ENCODE results near the gene MIXL1. TPM values are rescaled to one million over a fixed set of nuclear protein-coding genes. Genes with fewer than 3 reads are reported as not detected.
"Not testable (repeated sequence)": the region's sequence is repeated elsewhere in the genome, so short reads cannot be mapped to it uniquely, and the experiment has no call there.

MIXL1 gene
- polyA plus RNA-seq, 3 donors: not detected

GRCh38 chr1:226210571-226211176 lies 12.8 kb upstream of the MIXL1 start:
- 70 to 81% (median 81%) methylated on average over 7 of the region's 7 CpGs for WGBS, 3 donors
- H3K27ac ChIP-seq (ENCODE audit: low read depth, low read length): no peak overlapping the region

GRCh38 chr1:226211181-226211821 lies 12.2 kb upstream of the MIXL1 start:
- 72 to 89% (median 84%) methylated on average over 5 of the region's 5 CpGs for WGBS, 3 donors
- H3K27ac ChIP-seq (ENCODE audit: low read depth, low read length): no peak overlapping the region

GRCh38 chr1:226212545-226212944 lies 10.9 kb upstream of the MIXL1 start:
- 85 to 91% (median 87%) methylated on average over 8 of the region's 8 CpGs for WGBS, 3 donors
- H3K27ac ChIP-seq (ENCODE audit: low read depth, low read length): no peak overlapping the region

GRCh38 chr1:226215239-226215638 lies 8.2 kb upstream of the MIXL1 start:
- WGBS, 3 donors: 68 to 80% (median 77%) methylated on average over 5 of the region's 5 CpGs
- no peak overlapping the region for H3K27ac ChIP-seq (ENCODE audit: low read depth, low read length)

DNA sequence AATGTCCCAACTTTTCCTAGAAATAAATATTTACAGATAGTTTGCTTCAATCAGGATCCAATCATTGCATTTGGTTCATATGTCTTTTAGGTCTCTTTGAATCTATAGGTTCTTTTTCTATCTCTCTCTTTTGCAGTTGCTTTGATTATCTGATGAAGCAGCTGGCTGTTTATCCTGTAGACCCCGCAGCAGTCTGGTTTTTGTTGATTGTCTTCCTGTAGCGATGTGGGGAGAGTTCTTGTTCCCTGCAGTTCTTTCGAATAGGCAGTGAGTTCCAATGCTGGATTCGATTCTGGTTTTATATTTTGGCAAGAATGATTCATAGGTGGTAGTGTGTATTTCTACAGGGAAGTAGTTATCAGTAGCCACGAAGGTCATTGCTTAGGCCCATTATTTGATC lies 7.4 kb upstream of the MIXL1 start:
- no peak overlapping the region for H3K27ac ChIP-seq (ENCODE audit: low read depth, low read length)
- 50 to 60% (median 55%) methylated on average over 5 of the region's 5 CpGs for WGBS, 3 donors

DNA sequence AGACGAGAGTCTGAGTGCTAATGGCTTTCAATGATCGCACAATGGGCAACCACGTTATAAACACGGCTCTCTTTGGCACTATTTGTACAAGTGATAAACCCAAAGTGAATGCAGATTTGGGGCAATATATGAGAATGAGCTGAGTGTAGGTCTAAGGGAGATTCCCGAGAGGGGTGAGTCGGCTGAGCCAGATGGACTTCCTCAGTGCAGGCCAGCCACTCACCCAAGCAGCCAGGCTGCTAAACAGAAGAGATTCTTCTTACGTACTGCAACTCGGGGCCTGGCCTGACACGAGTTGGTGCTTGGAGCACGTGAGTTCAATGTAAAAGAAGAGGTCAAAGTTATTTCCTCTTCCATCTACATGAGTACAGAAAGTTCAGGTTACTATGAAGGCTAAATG lies 6.2 kb upstream of the MIXL1 start:
- 70 to 75% (median 72%) methylated on average over 10 of the region's 10 CpGs for WGBS, 3 donors
- no peak overlapping the region for H3K27ac ChIP-seq (ENCODE audit: low read depth, low read length)

DNA sequence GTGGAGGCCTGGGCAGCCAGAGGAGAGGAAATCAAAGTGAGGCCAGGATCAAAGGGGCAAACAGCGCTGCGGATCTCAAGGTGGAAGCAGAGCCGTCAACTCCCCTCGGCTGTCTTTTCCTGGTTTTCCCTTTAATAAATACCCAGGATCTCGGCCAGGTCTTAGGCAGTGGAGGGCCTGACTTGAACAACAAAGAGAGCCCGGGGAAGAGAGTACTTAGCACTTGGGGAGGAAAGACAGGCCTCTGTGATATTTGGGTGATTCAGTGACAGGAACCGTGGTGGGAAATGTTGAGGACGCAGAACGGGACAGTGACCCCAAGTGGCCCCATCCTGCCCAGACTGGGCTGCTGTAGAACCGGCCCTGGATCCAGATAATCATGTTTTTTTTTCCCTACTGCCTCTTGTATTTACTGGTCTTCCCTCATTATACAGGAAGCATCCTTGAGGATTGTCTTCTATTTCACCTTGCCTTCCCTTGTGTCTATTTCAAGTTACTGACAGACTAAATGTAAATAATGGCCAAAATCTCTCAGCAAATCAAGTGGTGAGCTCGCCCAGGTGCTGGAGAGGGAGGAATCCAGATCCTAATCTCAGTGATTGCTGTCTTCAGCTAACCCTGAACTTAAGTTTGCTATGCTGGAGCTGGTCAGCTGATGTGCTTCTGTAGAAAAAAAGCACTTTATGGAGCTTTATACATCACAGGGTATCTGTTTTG lies 2.8 kb upstream of the MIXL1 start:
- no peak overlapping the region for H3K27ac ChIP-seq (ENCODE audit: low read depth, low read length)
- WGBS, 3 donors: 57 to 69% (median 61%) methylated on average over 11 of the region's 11 CpGs

GRCh38 chr1:226222686-226223085 lies 778 bp upstream of the MIXL1 start:
- 92 to 95% (median 93%) methylated on average over 10 of the region's 10 CpGs for WGBS, 3 donors
- H3K27ac ChIP-seq (ENCODE audit: low read depth, low read length): no peak overlapping the region

GRCh38 chr1:226223786-226224244 lies 351 bp downstream of the MIXL1 start:
- H3K27ac ChIP-seq (ENCODE audit: low read depth, low read length): no peak overlapping the region
- WGBS, 3 donors: 1% methylated on average over 47 to 55 of the region's 55 CpGs

DNA sequence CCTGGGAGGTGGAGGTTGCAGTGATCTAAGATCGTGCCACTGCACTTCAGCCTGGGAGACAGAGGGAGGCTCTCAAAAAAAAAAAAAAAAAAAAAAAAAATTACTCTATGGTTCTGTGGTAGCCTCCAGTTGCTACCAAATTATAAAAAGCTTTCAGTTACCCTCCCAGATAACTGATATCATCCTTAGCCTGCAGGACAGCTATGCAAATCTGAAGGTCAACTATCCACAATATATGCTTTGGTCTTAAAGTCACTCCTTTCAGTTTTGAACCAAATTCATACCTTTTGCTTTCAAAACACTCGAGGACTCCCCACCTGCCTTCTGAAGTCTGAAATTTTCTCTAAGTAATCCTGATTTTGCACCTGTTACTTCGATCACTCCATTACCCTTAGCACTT lies 3.1 kb downstream of the MIXL1 start:
- 93 to 97% (median 96%) methylated on average over 3 of the region's 3 CpGs for WGBS, 3 donors
- H3K27ac ChIP-seq (ENCODE audit: low read depth, low read length): no peak overlapping the region

GRCh38 chr1:226233293-226233692 lies 9.8 kb downstream of the MIXL1 start:
- WGBS, 3 donors: 73 to 92% (median 84%) methylated on average over 6 of the region's 6 CpGs
- H3K27ac ChIP-seq (ENCODE audit: low read depth, low read length): no peak overlapping the region

DNA sequence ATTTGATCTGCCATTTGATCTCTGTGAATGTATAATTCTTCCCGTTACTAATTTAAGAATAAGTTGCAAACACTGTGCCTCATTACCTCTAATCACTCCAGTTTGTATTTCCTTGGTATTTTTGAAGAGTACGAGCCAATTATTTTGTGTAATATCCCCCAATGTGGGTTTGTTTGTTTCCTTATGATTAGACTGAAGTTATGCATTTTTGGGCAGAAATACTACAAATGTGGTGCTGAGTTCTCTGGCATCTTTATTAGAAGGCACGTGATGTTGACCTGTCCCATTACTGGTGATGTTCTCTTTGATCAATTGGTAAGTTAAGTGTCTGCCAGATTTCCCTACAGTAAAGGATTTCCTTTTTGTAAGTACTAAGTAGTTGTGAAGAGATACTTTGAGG lies 10.3 kb downstream of the MIXL1 start:
- 69 to 92% (median 91%) methylated on average over 3 of the region's 3 CpGs for WGBS, 3 donors

DNA sequence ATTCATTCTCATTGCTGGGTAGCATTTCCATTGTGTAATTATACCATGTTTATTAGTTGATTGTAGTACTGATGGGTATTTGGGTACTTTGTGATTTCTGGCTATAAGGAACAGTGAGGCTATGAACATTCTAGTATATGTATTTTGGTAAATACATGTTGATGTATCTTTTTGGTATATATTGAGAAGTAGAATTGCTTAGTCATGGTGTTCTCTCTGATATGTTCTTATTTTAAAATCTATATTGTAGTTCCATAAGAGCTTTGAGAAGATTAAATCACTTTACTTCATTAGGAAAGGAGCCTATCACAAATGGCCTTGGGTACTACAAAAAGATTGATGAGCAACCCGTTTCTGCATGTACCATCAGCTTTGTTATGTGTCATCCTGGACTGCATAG lies 13.4 kb downstream of the MIXL1 start:
- WGBS, 3 donors: 72 to 97% (median 96%) methylated on average over 1 of the region's 1 CpG
- no peak overlapping the region for H3K27ac ChIP-seq (ENCODE audit: low read depth, low read length)

More for the DNA sequence above, 10.3 kb downstream of the MIXL1 start:
- H3K27ac ChIP-seq (ENCODE audit: low read depth, low read length): no peak overlapping the region

DNA sequence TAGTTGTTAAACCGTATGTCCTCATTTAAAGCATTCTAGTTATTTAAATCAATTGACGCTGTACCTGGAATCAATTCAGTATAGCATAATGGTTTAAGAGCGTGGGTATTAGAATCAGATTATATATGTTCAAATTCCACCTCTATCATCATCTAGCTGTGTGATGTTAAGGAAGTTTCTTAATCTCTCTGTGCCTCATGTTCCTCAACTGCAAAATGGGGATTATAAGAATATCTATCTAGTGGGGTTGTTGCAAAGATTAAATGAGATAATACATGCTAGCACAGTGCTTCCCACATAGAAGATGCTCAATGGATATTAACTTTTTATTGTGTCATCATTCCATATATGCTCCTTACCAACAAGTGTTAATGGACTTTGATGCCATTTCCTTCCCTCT lies 16.0 kb downstream of the MIXL1 start:
- WGBS, 3 donors: 98 to 99% (median 99%) methylated on average over 3 of the region's 3 CpGs
- no peak overlapping the region for H3K27ac ChIP-seq (ENCODE audit: low read depth, low read length)

DNA sequence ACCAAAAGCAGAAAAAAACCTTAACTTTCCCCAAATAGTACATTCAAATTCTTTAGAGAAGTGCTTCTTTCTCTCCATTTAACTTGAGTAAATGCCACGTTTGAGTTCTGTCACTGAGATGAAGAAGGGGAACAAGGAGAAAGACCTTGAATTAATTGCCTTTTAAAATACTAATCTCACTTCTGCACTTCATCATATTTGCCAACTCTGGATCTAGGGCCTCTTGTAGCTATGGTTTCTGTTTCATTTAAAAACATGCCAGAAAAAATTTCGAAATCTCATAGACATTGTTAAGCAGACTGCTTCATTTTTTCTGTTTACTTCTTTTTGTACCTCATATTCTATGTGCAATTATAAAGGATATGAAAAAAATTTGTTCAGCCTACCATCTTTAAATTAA lies 24.6 kb downstream of the MIXL1 start:
- WGBS, 3 donors: 27 to 46% (median 44%) methylated on average over 2 of the region's 2 CpGs
- H3K27ac ChIP-seq (ENCODE audit: low read depth, low read length): no peak overlapping the region

- H3K27ac ChIP-seq (ENCODE audit: low read depth, low read length): no peak overlapping the region
- WGBS, 3 donors: 46 to 64% (median 56%) methylated on average over 3 of the region's 3 CpGs
Observed at GRCh38 chr1:226248796-226249195, 25.3 kb downstream of the MIXL1 start.

GRCh38 chr1:226250511-226250910 lies 27.0 kb downstream of the MIXL1 start:
- no peak overlapping the region for H3K27ac ChIP-seq (ENCODE audit: low read depth, low read length)
- WGBS, 3 donors: 98 to 100% (median 100%) methylated on average over 1 of the region's 1 CpG

GRCh38 chr1:226252841-226253240 lies 29.4 kb downstream of the MIXL1 start:
- WGBS, 3 donors: 97 to 98% (median 98%) methylated on average over 7 of the region's 7 CpGs
- H3K27ac ChIP-seq (ENCODE audit: low read depth, low read length): not testable (repeated sequence)

GRCh38 chr1:226253933-226254332 lies 30.5 kb downstream of the MIXL1 start:
- no peak overlapping the region for H3K27ac ChIP-seq (ENCODE audit: low read depth, low read length)
- WGBS, 3 donors: 94 to 97% (median 96%) methylated on average over 4 of the region's 4 CpGs

DNA sequence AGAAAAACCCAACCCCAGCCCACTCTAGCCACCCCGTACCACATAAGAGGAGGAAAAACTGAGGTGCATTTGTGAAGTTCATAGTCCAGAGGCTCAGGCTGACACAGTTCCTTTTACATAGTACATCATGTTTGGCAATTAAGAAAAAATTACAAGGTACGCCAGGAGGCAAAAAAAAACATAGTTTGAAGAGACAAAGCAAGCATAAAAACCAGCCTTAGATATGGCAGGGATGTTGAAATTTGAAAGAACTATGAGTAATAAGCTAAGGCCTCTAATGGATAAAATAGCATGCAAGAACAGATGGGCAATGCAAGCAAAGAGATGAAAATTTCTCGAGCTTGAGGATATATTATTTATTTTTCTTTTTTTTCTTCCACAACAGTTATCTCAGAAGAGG lies 31.9 kb downstream of the MIXL1 start:
- 72 to 88% (median 87%) methylated on average over 3 of the region's 3 CpGs for WGBS, 3 donors
- no peak overlapping the region for H3K27ac ChIP-seq (ENCODE audit: low read depth, low read length)
